K562 (cell line): Measurements from ENCODE around the gene CTRL. TPM values are rescaled to one million over a fixed set of nuclear protein-coding genes. Genes with fewer than 3 reads are reported as not detected.
A peak's percentile ranks its signal among the peaks of the same experiment; 100 is the strongest.

Experiments used
- ATAC-seq: fragments of 200-7000 bp; cut with Tn5 transposase; 3 replicates; pipeline ENCODE4 v1.9.1; 2020; ENCODE audit warnings: moderate library complexity
- BruUV-seq: library from RNA; stranded (reverse); fragments of 400-500 nt; replicated peaks from 2 replicates; lab custom pipeline; 2021; lab: Mats Ljungman, UMichigan
- CTCF ChIA-PET: fragments of 300-600 bp; formaldehyde crosslinking; extraction: SDS; loops from one replicate; lab custom pipeline; 2021; ENCODE audit warnings: low intra/inter-chr PET ratio; lab: Yijun Ruan, JAX
- POLR2A ChIA-PET: fragments of 300-600, 350-650 bp; sonication (Branson Sonifier 250); formaldehyde crosslinking; extraction: SDS; loops from one replicate; lab custom pipeline; 2021; ENCODE audit warnings: antibody characterized with exemption, inconsistent platforms; lab: Yijun Ruan, JAX
- DNase-seq, 4 experiments: peaks; one replicate each; pipeline versions ENCODE4 v3.0.0 to v3.0.0-alpha.2; 2011 to 2018; ENCODE audit warnings: low spot score in 3 of 4, mixed read lengths in 3 of 4; ENCODE audit errors: extremely low read depth in 1 of 4
- FAIRE-seq: peaks from 2 replicates; lab custom pipeline; 2011; peaks lifted over from hg19 to GRCh38; lab: Jason Lieb, UNC
- H2AFZ ChIP-seq: 2 replicates; pipeline ENCODE4 v1.6.0; 2011; ENCODE audit warnings: low read depth, low read length, control low read depth, inconsistent platforms
- H3K27ac ChIP-seq: fragments of 200-600 bp; 3 replicates; pipeline ENCODE4 v1.8.0; 2011; ENCODE audit warnings: low read depth, mild to moderate bottlenecking, control low read depth, inconsistent platforms, low read length, moderate library complexity, mixed read lengths; ENCODE audit errors: extremely low read depth
- H3K27me3 ChIP-seq, 2 experiments: fragments of 300-600 bp in 1 of 2; 2 replicates in 1 of 2; 3 replicates in 1 of 2; pipeline versions ENCODE4 v1.6.0 to v1.8.0; 2011; ENCODE audit warnings: inconsistent platforms in 2 of 2, low read length in 2 of 2, mild to moderate bottlenecking in 1 of 2, mixed read lengths in 1 of 2, moderate library complexity in 1 of 2; ENCODE audit not compliant: control insufficient read depth in 2 of 2, insufficient read depth in 2 of 2
- H3K36me3 ChIP-seq: fragments of 300-600 bp; 3 replicates; pipeline ENCODE4 v1.8.0; 2011; ENCODE audit warnings: mild to moderate bottlenecking, low read length, inconsistent platforms; ENCODE audit not compliant: control insufficient read depth, insufficient read depth
- H3K4me1 ChIP-seq, 2 experiments: fragments of 200-600 bp in 1 of 2; replicated peaks in 1 of 2; 2 replicates in 1 of 2; 3 replicates in 1 of 2; pipeline versions ENCODE4 v1.5.1 to v1.8.0; 2011; ENCODE audit warnings: inconsistent platforms in 2 of 2, low read length in 2 of 2, mild to moderate bottlenecking in 1 of 2, mixed read lengths in 1 of 2, moderate library complexity in 1 of 2; ENCODE audit not compliant: control insufficient read depth in 2 of 2, insufficient read depth in 2 of 2
- H3K4me2 ChIP-seq: 2 replicates; pipeline ENCODE4 v1.6.1; 2011; ENCODE audit warnings: low read length, control low read depth, inconsistent platforms, mixed read lengths; ENCODE audit not compliant: insufficient read depth
- H3K4me3 ChIP-seq: fragments of 200-600 bp; sonication (generic), shearing (Covaris generic); 2 replicates; pipeline ENCODE4 v1.5.1; 2016; ENCODE audit warnings: control low read depth, inconsistent platforms
- H3K79me2 ChIP-seq: fragments of 200-600 bp; 3 replicates; pipeline ENCODE4 v1.8.0; 2011; ENCODE audit warnings: low read length, inconsistent platforms; ENCODE audit not compliant: control insufficient read depth, insufficient read depth
- H3K9ac ChIP-seq, 2 experiments: 2 replicates each; pipeline versions ENCODE4 v1.6.0 to v1.6.1; 2011; ENCODE audit warnings: low read depth in 2 of 2, low read length in 2 of 2, control low read depth in 1 of 2, inconsistent platforms in 1 of 2, mild to moderate bottlenecking in 1 of 2, mixed read lengths in 1 of 2; ENCODE audit not compliant: insufficient read depth in 1 of 2
- H3K9me1 ChIP-seq: one replicate; pipeline ENCODE4 v1.6.0; 2011; ENCODE audit warnings: inconsistent platforms, mild to moderate bottlenecking, low read length, moderate library complexity; ENCODE audit not compliant: control insufficient read depth, insufficient read depth
- H3K9me3 ChIP-seq: replicated peaks from 2 replicates; pipeline ENCODE4 v1.5.1; 2011; ENCODE audit warnings: low read depth, low read length, inconsistent platforms; ENCODE audit not compliant: control insufficient read depth, insufficient read depth
- H4K20me1 ChIP-seq: replicated peaks from 2 replicates; pipeline ENCODE4 v1.6.1; 2011; ENCODE audit warnings: low read length, inconsistent platforms, mixed read lengths; ENCODE audit not compliant: control insufficient read depth, insufficient read depth
- CTCF ChIP-seq, 3 experiments: IDR thresholded peaks in 2 of 3; conservative IDR thresholded peaks in 1 of 3; 2 replicates each; pipeline ENCODE4 v1.5.1; 2011 to 2012; ENCODE audit warnings: low read length in 3 of 3, mild to moderate bottlenecking in 3 of 3, control low read depth in 2 of 3, improper control_type of control experiment in 1 of 3, inconsistent platforms in 1 of 3, low read depth in 1 of 3, mixed read lengths in 1 of 3, moderate library complexity in 1 of 3; ENCODE audit not compliant: insufficient read depth in 2 of 3
- SMAD1 ChIP-seq: fragments of 150-350 bp; IDR thresholded peaks from 2 replicates; pipeline ENCODE4 v1.6.1; 2014; ENCODE audit warnings: low read length, low read depth; ENCODE audit not compliant: partially characterized antibody
- WGBS: fragments of 100-300 bp; shearing (Covaris generic); methylation state at CpG from one replicate; pipeline ENCODE4 v1.1.6; 2016; ENCODE audit warnings: low coverage, mixed read lengths; ENCODE audit not compliant: insufficient coverage; ENCODE audit errors: missing lambda C conversion rate; 5-methylcytosine and 5-hydroxymethylcytosine counted together
- in situ Hi-C: fragments of 300-500 bp; cut with MboI; formaldehyde crosslinking; loops from 4 replicates; pipeline ENCODE4 v1.15.0; 2018; ENCODE audit warnings: inconsistent platforms, mixed read lengths
- intact Hi-C: fragments of 100-400 bp; cut with micrococcal nuclease; formaldehyde crosslinking; loops from 2 replicates; pipeline ENCODE4 v1.14.2; 2022
- polyA plus RNA-seq, 8 experiments: library from polyadenylated mRNA; depleted of rRNA in 4 of 8; stranded (reverse) in 5 of 8; unstranded in 3 of 8; fragments of >200 nt; fragmentation: Nextera tagmentation in 2 of 8; fragmentation: Illumina TruSeq in 1 of 8; extraction: Ambion mirVana in 2 of 8; extraction: Trizol in 1 of 8; gene quantifications; 2 replicates each; pipeline versions ENCODE4 v1.2.1 to v1.2.3, GENCODE V29; 2011 to 2014; ENCODE audit warnings: inconsistent platforms in 1 of 8, missing spikeins in 1 of 8
- total RNA-seq, 7 experiments: library from RNA; depleted of rRNA in 6 of 7; stranded (reverse); fragments of >200 nt in 6 of 7; fragmentation: Illumina TruSeq in 2 of 7; extraction: Trizol in 2 of 7; gene quantifications; 2 replicates each; pipeline versions ENCODE4 v1.2.1 to v1.2.3, GENCODE V29; 2011 to 2021; ENCODE audit warnings: low replicate concordance in 1 of 7

Gene CTRL
- total and polyA plus RNA-seq, 9 of the 15 experiments (the other 6 are each of a cell fraction or from before 2014, with no cell fraction given), result 1.4 to 5.6 (median 2.5) TPM

GRCh38 chr16:67932462-67932840 is 789 bp upstream of the CTRL start:
- intact Hi-C loops, result loop anchor here (10.0 kb wide), 1 partner anchor 408 kb away; the partner anchor contains the start of gene RIPOR1
- Histone ChIP-seq H3K4me2 (no peak overlapping the region), H3K9me1 (no peaks in the 10 kb centered on the region), H3K27me3 (no peaks in the 10 kb centered on the region), H3K4me3 (no peak overlapping the region), H3K36me3 (peaks cover 30% of the 10 kb centered on the region; the same call in 2 of the 3 replicates), H3K27ac (no peak overlapping the region), H3K4me1 (peaks cover 17 to 66% of the 10 kb centered on the region in 2 experiments), H3K9ac (peak overlapping the region in 1 of 2 experiments; percentile 53; a peak in 1 of 4 replicates), H4K20me1 (no peaks in the 10 kb centered on the region; the same call in 1 of the 2 replicates), H3K79me2 (peaks cover 41% of the 10 kb centered on the region), H2AFZ (no peak overlapping the region), H3K9me3 (no peaks in the 10 kb centered on the region)
- no peak for DNase-seq
- ChIA-PET POLR2A (interaction anchor here (2.5 kb wide), 1 partner anchor 10 kb away, joined by 8 read pairs; no protein-coding TSS in a partner anchor), CTCF (no interaction called here)
- WGBS, result 85% methylated on average over 4 of the region's 4 CpGs
- ATAC-seq, result no peak
- no peak for TF ChIP-seq SMAD1
- 0 out of 6 replicates have a peak, but pooled peaks of 1 of the 3 experiments have one; percentile 1 for TF ChIP-seq CTCF (IDR thresholded peaks at IDR 0.05 in 2 of 3, conservative IDR thresholded peaks at IDR 0.05 in 1 of 3; ENCODE audit: insufficient read depth in 2 of 3, low read depth in 1 of 3, low read length in 3 of 3)
- in situ Hi-C loops, result no loop called here
- BruUV-seq, result no TSS peak
- FAIRE-seq, result no peak
